HG03066 (cell line): ENCODE data around the gene PPP2R5A.
A peak's percentile ranks its signal among the peaks of the same experiment; 100 is the strongest.

ENCODE experiments used
- ATAC-seq: cut with Tn5 transposase; IDR thresholded peaks from one replicate; pipeline ENCODE4 v1.9.1; 2021; ENCODE audit warnings: low read depth; ENCODE audit not compliant: unreplicated experiment

Gene PPP2R5A

DNA sequence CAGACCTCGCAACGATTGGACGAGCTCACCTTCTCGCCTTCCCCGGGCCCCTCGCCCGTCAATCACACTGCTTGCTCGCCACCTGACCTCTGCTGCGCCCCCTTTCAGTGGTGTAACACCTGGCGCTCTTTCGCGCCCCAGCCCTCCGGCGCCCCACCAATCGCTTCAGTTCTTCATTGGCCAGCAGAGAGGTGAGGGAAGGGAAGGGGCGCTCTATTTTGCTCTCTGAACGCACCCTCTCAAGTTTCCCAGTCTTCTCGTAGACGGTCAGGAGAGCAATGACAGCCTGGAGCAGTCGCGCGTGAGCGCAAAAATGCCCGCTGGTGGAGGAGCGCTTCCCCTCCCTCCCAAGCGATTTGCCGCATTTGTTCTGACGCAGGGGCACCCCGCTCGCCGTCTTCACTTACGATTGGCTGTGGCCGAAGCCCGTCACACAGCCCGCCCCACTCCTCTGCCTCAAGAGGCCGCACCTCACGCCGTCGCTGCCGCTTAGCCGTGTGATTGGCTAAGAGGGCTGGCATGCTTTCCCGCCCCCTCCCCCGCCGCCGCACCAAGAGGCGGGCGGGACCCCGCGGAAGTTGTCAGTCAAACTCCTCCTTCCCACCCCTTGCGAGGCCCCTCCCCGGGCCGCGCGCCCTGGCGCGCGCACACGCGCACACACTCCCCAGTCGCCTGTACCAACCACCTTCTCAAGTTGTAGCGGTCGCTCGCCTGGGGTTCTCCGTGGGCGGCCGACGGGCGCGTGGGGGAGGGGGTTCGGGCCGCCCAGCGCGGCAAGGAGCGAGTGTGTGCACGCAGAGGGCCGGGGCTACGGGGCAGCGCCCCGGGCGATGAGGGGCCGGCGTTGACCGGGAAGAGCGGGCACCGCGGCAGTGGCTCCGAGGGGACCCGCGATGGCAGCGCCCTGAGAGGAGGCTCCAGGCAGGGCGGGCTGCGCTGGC, at the start of gene PPP2R5A:
PPP2R5A (plus strand) TSS at position 667 of the 941 bp plus-strand sequence. CDS start 701 bp downstream, outside the sequence.
- ATAC-seq, result peak; percentile 92

GRCh38 chr1:212235857-212236256, 49.4 kb upstream of the PPP2R5A start:
- ATAC-seq, result no peak

GRCh38 chr1:212236664-212237220, 48.5 kb upstream of the PPP2R5A start:
- ATAC-seq, result no peak

DNA sequence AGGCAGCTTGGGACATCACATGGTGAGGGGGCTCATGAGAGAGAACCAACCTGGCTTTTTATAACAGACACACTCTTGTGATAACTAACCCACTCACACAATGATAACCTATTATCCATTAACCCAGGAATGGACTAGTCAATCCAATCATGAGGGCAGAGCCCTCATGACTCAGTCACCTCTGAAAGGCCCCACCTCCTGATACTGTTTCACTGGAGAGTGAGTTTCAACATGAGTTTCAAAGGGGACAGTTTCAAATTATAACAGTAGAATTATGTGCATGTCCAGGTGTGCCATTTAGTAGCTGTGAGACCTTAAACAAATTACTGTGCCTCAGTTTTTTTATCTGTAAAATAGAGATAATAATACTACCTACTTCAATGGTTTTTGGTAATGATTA, 47.6 kb upstream of the PPP2R5A start:
- ATAC-seq, result peak; percentile 84

DNA sequence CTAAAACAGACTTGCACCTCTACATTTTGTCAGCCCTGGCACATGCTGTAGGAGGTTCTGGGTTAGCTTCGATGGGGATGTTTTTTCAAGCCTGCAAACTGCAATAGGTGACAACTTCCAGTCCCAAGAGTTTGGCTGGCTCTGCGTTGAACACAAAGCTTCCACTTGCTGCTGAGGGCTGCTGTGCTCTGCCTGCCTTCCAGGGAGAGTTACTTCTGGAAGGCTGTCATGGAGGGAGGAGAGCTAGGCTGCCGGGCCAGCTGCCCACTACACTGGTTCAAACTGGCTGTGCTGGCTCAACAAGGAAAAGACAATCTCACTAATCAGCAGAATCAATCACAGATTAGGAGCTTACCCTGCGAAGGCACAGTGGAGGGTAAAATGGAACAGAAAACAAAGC, 46.7 kb upstream of the PPP2R5A start:
- ATAC-seq, result no peak

- no peak for ATAC-seq
Measured at GRCh38 chr1:212241501-212241900, 43.7 kb upstream of the PPP2R5A start.

GRCh38 chr1:212241957-212242287, 43.3 kb upstream of the PPP2R5A start:
- no peak for ATAC-seq

GRCh38 chr1:212242288-212242984, 42.8 kb upstream of the PPP2R5A start:
- ATAC-seq, result no peak

DNA sequence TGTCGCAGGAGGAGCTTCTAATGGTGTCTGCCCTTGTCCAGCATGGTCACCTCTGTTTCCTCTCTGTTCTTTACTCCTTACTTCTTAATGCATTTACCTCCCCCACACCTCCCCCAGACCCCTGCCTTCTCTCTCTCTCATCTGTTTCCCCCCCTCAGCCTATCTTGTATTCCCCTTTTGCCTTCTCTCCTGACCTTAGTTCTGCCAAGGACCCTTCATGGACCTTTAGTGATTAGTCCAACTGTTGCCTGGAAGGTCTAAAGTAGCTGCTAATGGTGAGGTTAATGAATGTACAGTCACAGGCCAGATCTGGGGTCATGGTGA, 42.3 kb upstream of the PPP2R5A start:
- no peak for ATAC-seq

DNA sequence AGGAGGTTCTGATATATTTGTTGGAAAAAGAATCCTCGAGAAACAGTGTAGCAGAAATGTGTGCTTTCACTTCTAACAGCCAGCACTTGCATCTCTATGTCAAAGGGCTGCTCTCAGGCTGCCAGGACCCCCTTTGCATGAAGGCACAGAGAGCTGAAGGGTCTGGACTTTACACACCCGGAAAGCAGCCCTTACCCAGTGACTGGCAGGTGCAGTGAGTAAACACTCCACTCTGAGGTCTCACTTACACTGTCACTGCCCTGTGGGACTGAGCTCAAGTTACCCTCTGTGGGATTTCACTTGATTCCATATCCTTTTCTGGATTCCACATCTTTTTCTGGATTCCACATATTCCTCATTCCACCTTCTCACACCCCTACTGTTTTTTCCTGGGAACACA, 40.8 kb upstream of the PPP2R5A start:
- no peak for ATAC-seq

- ATAC-seq, result no peak
Measured at GRCh38 chr1:212247179-212247721, 38.0 kb upstream of the PPP2R5A start.

DNA sequence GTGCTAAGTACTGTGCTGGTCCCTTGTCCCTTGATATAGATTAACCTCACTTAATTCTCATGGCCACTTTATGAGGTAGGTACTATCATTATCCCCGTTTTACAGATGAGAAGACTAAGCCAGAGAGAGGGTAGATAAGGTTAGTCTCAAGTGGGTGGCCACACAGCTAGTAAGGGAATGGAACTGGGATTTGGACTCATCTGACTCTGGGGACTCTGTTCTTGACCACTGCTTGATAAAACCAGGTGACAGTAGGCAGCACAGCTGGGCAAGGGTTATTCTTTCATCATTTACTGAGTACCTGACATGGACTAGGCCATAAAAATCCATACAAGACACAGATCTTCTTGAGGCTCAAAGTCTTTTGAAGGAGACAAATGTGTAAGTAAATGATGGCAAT, 37.2 kb upstream of the PPP2R5A start:
- ATAC-seq, result no peak

GRCh38 chr1:212254853-212255363, 30.3 kb upstream of the PPP2R5A start:
- no peak for ATAC-seq

GRCh38 chr1:212255705-212256307, 29.4 kb upstream of the PPP2R5A start:
- ATAC-seq, result no peak

- no peak for ATAC-seq
Measured at GRCh38 chr1:212256369-212256768, 28.8 kb upstream of the PPP2R5A start.

DNA sequence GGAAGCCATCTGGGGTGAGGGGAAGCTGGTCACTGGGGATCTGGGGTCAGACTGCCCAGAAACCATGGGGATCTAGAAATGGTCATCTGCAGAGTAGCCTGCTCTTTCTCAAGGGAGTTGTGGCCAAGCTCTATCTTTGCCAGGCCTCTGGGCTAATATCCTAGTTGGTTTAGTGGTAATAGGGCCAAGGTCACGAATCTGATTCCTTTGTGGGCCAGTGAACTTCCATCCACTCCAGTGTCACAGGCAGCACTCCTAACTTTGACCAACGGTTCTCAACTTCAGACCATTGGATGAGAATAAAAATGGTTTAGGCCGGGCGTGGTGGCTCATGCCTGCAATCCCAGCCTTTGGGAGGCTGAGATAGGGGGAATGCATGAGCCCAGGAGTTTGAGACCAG, 28.1 kb upstream of the PPP2R5A start:
- no peak for ATAC-seq

GRCh38 chr1:212259693-212260480, 25.3 kb upstream of the PPP2R5A start:
- ATAC-seq, result no peak

GRCh38 chr1:212260557-212261355, 24.5 kb upstream of the PPP2R5A start:
- no peak for ATAC-seq

DNA sequence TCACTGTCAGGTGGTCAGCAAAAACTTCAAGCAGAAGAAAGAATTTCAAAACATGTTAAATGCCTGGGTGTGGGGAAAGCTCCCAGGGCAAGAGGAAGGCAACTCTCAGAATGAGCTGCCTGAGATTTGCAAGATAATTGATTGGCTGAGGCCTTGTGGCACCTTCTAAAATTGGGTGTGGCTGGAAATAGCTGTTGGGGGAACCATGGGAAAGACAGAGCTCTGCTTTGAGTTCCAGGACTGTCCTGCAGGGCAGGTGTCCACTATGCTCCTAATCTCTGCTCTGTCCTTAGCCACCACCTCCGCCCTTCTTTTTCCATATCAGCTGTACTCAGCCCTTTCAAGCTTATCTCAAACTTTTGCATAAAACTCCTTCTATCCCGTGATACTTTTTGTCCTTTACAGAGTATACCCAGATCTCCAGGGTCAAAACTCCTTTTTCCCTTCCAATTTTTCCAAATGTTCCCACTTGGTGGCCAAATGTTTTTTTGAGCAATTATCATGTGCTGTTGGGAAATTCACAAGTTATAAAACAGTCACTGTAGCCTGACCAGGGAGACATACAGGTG, 23.8 kb upstream of the PPP2R5A start:
- no peak for ATAC-seq
